Measurements from ENCODE around the gene PHF5A.

- TF ChIP-seq CTCF (IDR thresholded peaks at IDR 0.05; ENCODE audit: low read length) (no peak), EZH2 (optimal IDR thresholded peaks at IDR 0.05; ENCODE audit: low read depth, low read length) (no peak), EZH2phosphoT487 (IDR thresholded peaks at IDR 0.05; ENCODE audit: low read length) (no peak)
These were observed 39.0 kb upstream of the PHF5A start for GRCh38 chr22:41507330-41508063.

Measured in MM.1S (cell line).